Uterus (tissue), 4 donors: Measurements from ENCODE around the gene HOXD12. TPM values are rescaled to one million over a fixed set of nuclear protein-coding genes. Genes with fewer than 3 reads are reported as not detected.

ENCODE experiments used
- DNase-seq, 2 donors: peaks; one replicate each; pipeline ENCODE4 v3.0.0-alpha.2; 2019 to 2020
- H3K27ac ChIP-seq, 2 donors: fragments of 200-600 bp; sonication (generic); 1 replicate in 1 of 2; 2 replicates in 1 of 2; pipeline ENCODE4 v1.5.1; 2016 to 2018
- H3K27me3 ChIP-seq, 2 donors: fragments of 200-600 bp; sonication (generic); one replicate each; pipeline ENCODE4 v1.5.1; 2018 to 2019; ENCODE audit warnings: control low read depth in 1 of 2
- H3K36me3 ChIP-seq, 2 donors: fragments of 200-600 bp; sonication (generic); one replicate each; pipeline ENCODE4 v1.5.1; 2019; ENCODE audit warnings: control low read depth in 1 of 2
- H3K4me1 ChIP-seq, 2 donors: fragments of 200-600 bp; sonication (generic); one replicate each; pipeline ENCODE4 v1.5.1; 2018 to 2019; ENCODE audit warnings: control low read depth in 1 of 2
- H3K4me3 ChIP-seq, 2 donors: fragments of 200-600 bp; sonication (generic); 1 replicate in 1 of 2; 2 replicates in 1 of 2; pipeline ENCODE4 v1.5.1; 2018 to 2019; ENCODE audit warnings: mild to moderate bottlenecking in 1 of 2
- H3K9me3 ChIP-seq, 2 donors: fragments of 200-600 bp; sonication (generic); one replicate each; pipeline ENCODE4 v1.5.1; 2019; ENCODE audit warnings: control low read depth in 1 of 2
- CTCF ChIP-seq, 4 experiments: fragments of 200-600 bp in 2 of 4; fragments of 450-650 bp in 2 of 4; sonication (generic) in 2 of 4; IDR thresholded peaks; one replicate each; pipeline ENCODE4 v1.5.1; 2016 to 2019; ENCODE audit warnings: antibody characterized with exemption in 4 of 4, mild to moderate bottlenecking in 2 of 4, moderate library complexity in 1 of 4
- POLR2A ChIP-seq, 2 donors: fragments of 450-650 bp; IDR thresholded peaks; one replicate each; pipeline ENCODE4 v1.6.1; 2016; ENCODE audit warnings: antibody characterized with exemption in 2 of 2, mild to moderate bottlenecking in 1 of 2, moderate library complexity in 1 of 2
- intact Hi-C: fragments of 100-400 bp; cut with DNase I; formaldehyde crosslinking; loops from one replicate; pipeline ENCODE4 v1.15.1; 2023; ENCODE audit warnings: low total_unique reads
- total RNA-seq, 4 donors: library from RNA; depleted of rRNA in 3 of 4; stranded (reverse); fragments of >200 nt in 3 of 4; gene quantifications; one replicate each; pipeline versions ENCODE4 v1.1.0 to v1.2.4, GENCODE V29; 2014 to 2023
- donor health status: DM: yes; HTN: yes; CAD: no.

The HOXD12 gene
- total RNA-seq, 4 donors from 2014 or later = 0.76 TPM; not detected in 3

GRCh38 chr2:176136374-176137251 lies 37.0 kb downstream of the HOXD12 start:
- Histone ChIP-seq H3K4me3 (peak overlapping the region; percentile 72 to 85), H3K4me1 (peaks cover 3 to 15% of the 10 kb centered on the region in 2 donors), H3K27me3 (no peaks in the 10 kb centered on the region), H3K36me3 (no peaks in the 10 kb centered on the region), H3K9me3 (no peaks in the 10 kb centered on the region), H3K27ac (peak overlapping the region; percentile 98 to 99)
- DNase-seq = peak; percentile 61 to 80
- intact Hi-C loops = no loop called here
- TF ChIP-seq CTCF (IDR thresholded peaks at IDR 0.05) (no peak), POLR2A (IDR thresholded peaks at IDR 0.05) (peak in 1 of 2 donors; percentile 55)

- no peak for TF ChIP-seq POLR2A (IDR thresholded peaks at IDR 0.05)
- no peak for TF ChIP-seq CTCF (IDR thresholded peaks at IDR 0.05)
- H3K27ac ChIP-seq = peak overlapping the region; percentile 98 to 99
- intact Hi-C loops = no loop called here
- H3K27me3 ChIP-seq = no peaks in the 10 kb centered on the region
- no peaks in the 10 kb centered on the region for H3K9me3 ChIP-seq
- no peak for DNase-seq
- H3K4me1 ChIP-seq = peaks cover 3 to 15% of the 10 kb centered on the region in 2 donors
- peak overlapping the region; percentile 72 to 85 for H3K4me3 ChIP-seq
- H3K36me3 ChIP-seq = no peaks in the 10 kb centered on the region
These were observed 37.6 kb downstream of the HOXD12 start for GRCh38 chr2:176137252-176137580.

- H3K9me3 ChIP-seq = no peaks in the 10 kb centered on the region
- intact Hi-C loops = no loop called here
- H3K4me3 ChIP-seq = peak overlapping the region; percentile 72 to 85
- H3K4me1 ChIP-seq = peaks cover 3 to 20% of the 10 kb centered on the region in 2 donors
- TF ChIP-seq CTCF (IDR thresholded peaks at IDR 0.05) (no peak), POLR2A (IDR thresholded peaks at IDR 0.05) (peak; percentile 17 to 28)
- H3K27ac ChIP-seq = peak overlapping the region; percentile 98 to 99
- no peaks in the 10 kb centered on the region for H3K36me3 ChIP-seq
- no peaks in the 10 kb centered on the region for H3K27me3 ChIP-seq
- peak; percentile 36 to 58 for DNase-seq
These were observed 38.3 kb downstream of the HOXD12 start for GRCh38 chr2:176137906-176138305.

GRCh38 chr2:176138526-176138922 lies 38.9 kb downstream of the HOXD12 start:
- Histone ChIP-seq H3K27ac (peak overlapping the region; percentile 98 to 99), H3K9me3 (no peaks in the 10 kb centered on the region), H3K36me3 (no peaks in the 10 kb centered on the region), H3K4me1 (peaks cover 3 to 25% of the 10 kb centered on the region in 2 donors), H3K27me3 (no peaks in the 10 kb centered on the region), H3K4me3 (peak overlapping the region; percentile 72 to 85)
- intact Hi-C loops = no loop called here
- DNase-seq = peak; percentile 43 to 60
- TF ChIP-seq CTCF (IDR thresholded peaks at IDR 0.05) (no peak), POLR2A (IDR thresholded peaks at IDR 0.05) (peak; percentile 4 to 6)

- Histone ChIP-seq H3K4me1 (peaks cover 3 to 23% of the 10 kb centered on the region in 2 donors), H3K27me3 (no peaks in the 10 kb centered on the region), H3K4me3 (peak overlapping the region; percentile 72 to 85), H3K36me3 (no peaks in the 10 kb centered on the region), H3K27ac (peak overlapping the region; percentile 98 to 99), H3K9me3 (no peaks in the 10 kb centered on the region)
- TF ChIP-seq POLR2A (IDR thresholded peaks at IDR 0.05) = no peak
- no peak for TF ChIP-seq CTCF (IDR thresholded peaks at IDR 0.05)
- DNase-seq = peak; percentile 28 to 49
- intact Hi-C loops = no loop called here
These were observed 39.5 kb downstream of the HOXD12 start for GRCh38 chr2:176138923-176139660.
